ENCODE results near the gene DHRS13.

DHRS13 gene

GRCh38 chr17:28911411-28912045 lies 8.6 kb upstream of the DHRS13 start:
- DNase-seq (ENCODE audit: low read depth), result no peak
- TF ChIP-seq CTCF (IDR thresholded peaks at IDR 0.05; ENCODE audit: low read length, missing control alignments), result no peak
- no peak overlapping the region for H3K4me3 ChIP-seq (replicated peaks; ENCODE audit: low read depth, low read length)

GRCh38 chr17:28910534-28910933 lies 7.7 kb upstream of the DHRS13 start:
- no peak overlapping the region for H3K4me3 ChIP-seq (replicated peaks; ENCODE audit: low read depth, low read length)
- no peak for TF ChIP-seq CTCF (IDR thresholded peaks at IDR 0.05; ENCODE audit: low read length, missing control alignments)
- no peak for DNase-seq (ENCODE audit: low read depth)

GRCh38 chr17:28908640-28909167 lies 5.8 kb upstream of the DHRS13 start:
- no peak overlapping the region for H3K4me3 ChIP-seq (replicated peaks; ENCODE audit: low read depth, low read length)
- peak; percentile 73 for DNase-seq (ENCODE audit: low read depth)
- no peak for TF ChIP-seq CTCF (IDR thresholded peaks at IDR 0.05; ENCODE audit: low read length, missing control alignments)

- no peak overlapping the region for H3K4me3 ChIP-seq (replicated peaks; ENCODE audit: low read depth, low read length)
- TF ChIP-seq CTCF (IDR thresholded peaks at IDR 0.05; ENCODE audit: low read length, missing control alignments), result no peak
- peak; percentile 59 for DNase-seq (ENCODE audit: low read depth)
Measured at GRCh38 chr17:28907709-28908475, 5.0 kb upstream of the DHRS13 start.

GRCh38 chr17:28906706-28907438 lies 4.0 kb upstream of the DHRS13 start:
- H3K4me3 ChIP-seq (replicated peaks; ENCODE audit: low read depth, low read length), result no peak overlapping the region
- no peak for TF ChIP-seq CTCF (IDR thresholded peaks at IDR 0.05; ENCODE audit: low read length, missing control alignments)
- no peak for DNase-seq (ENCODE audit: low read depth)

DNA sequence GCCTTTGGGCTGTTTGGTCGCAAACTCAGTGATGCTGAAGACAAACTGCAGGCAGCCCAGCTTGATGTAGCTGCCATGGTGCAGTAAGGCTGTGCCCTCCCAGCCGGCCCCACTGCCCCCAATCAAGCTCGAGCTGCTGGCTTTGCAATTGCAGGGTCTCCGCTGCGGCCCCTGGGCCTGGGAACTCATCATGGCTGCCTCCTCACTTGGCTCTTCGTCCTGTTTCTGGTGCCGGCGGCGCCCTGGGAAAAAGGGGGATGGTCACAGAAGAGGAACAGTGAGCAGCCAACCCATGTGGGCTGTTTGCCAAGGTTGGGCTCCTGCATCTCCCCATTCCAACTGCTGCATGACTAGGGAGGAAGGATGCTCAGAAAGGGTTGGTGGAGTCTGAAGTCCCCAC lies 3.4 kb upstream of the DHRS13 start:
- DNase-seq (ENCODE audit: low read depth), result no peak
- no peak for TF ChIP-seq CTCF (IDR thresholded peaks at IDR 0.05; ENCODE audit: low read length, missing control alignments)
- H3K4me3 ChIP-seq (replicated peaks; ENCODE audit: low read depth, low read length), result no peak overlapping the region

Measured in fibroblast of pulmonary artery (primary cell).